ENCODE measurements around the gene RASD2.
"Not testable (repeated sequence)": the region's sequence is repeated elsewhere in the genome, so short reads cannot be mapped to it uniquely, and the experiment has no call there.

- TF ChIP-seq SRF (IDR thresholded peaks at IDR 0.05; ENCODE audit: low read depth); FOSL1 (IDR thresholded peaks at IDR 0.05; ENCODE audit: low read depth); YY1 (IDR thresholded peaks at IDR 0.05; ENCODE audit: extremely low read depth, insufficient replicate concordance, low read depth, low read length); JUND (IDR thresholded peaks at IDR 0.05); EZH2 (IDR thresholded peaks at IDR 0.05); CTCF (IDR thresholded peaks at IDR 0.05 in 2 of 3, conservative IDR thresholded peaks at IDR 0.05 in 1 of 3; ENCODE audit: borderline replicate concordance in 1 of 3, insufficient read depth in 1 of 3, low read depth in 2 of 3, low read length in 2 of 3); RAD21 (IDR thresholded peaks at IDR 0.05; ENCODE audit: low read depth); ATF3 (IDR thresholded peaks at IDR 0.05); EZH2phosphoT487 (IDR thresholded peaks at IDR 0.05; ENCODE audit: borderline replicate concordance): not testable (repeated sequence)
Observed at GRCh38 chr22:35507851-35508250, 32.8 kb upstream of the RASD2 start.

All from HCT116 (cell line).